ENCODE measurements around the gene CCDC13. TPM values are rescaled to one million over a fixed set of nuclear protein-coding genes. Genes with fewer than 3 reads are reported as not detected.

The CCDC13 gene
- total and polyA plus RNA-seq, 10 of the 15 experiments (the other 5 are each of a cell fraction or from before 2014, with no cell fraction given) = 0.13 to 0.81 (median 0.30) TPM; not detected in 4

GRCh38 chr3:42735615-42736014 lies 37.4 kb downstream of the CCDC13 start (continued):
- TF ChIP-seq CHD2 (IDR thresholded peaks at IDR 0.05; ENCODE audit: borderline replicate concordance, low read depth, low read length) (no peak), ELK1 (IDR thresholded peaks at IDR 0.05; ENCODE audit: low read depth, low read length) (no peak), TCF3 (IDR thresholded peaks at IDR 0.05; ENCODE audit: borderline replicate concordance, insufficient read depth, low read depth, low read length) (no peak), SMC3 (IDR thresholded peaks at IDR 0.05; ENCODE audit: borderline replicate concordance, low read length) (no peak), SIN3A (IDR thresholded peaks at IDR 0.05; ENCODE audit: low read depth, low read length) (no peak), NFYB (IDR thresholded peaks at IDR 0.05; ENCODE audit: insufficient read depth, low read depth, low read length) (no peak), GATAD2B (conservative IDR thresholded peaks at IDR 0.05; ENCODE audit: low read depth) (no peak), E2F8 (IDR thresholded peaks at IDR 0.05; ENCODE audit: low read depth, partially characterized antibody) (no peak), TAF1 (IDR thresholded peaks at IDR 0.05; ENCODE audit: borderline replicate concordance, low read depth, low read length) (no peak), FOXM1 (IDR thresholded peaks at IDR 0.05; ENCODE audit: low read depth, low read length) (no peak), DPF2 (IDR thresholded peaks at IDR 0.05) (no peak), JUND (IDR thresholded peaks at IDR 0.05; ENCODE audit: low read depth, low read length) (no peak), YY1 (IDR thresholded peaks at IDR 0.05; ENCODE audit: low read depth, low read length) (no peak), RCOR1 (conservative IDR thresholded peaks at IDR 0.05; ENCODE audit: low read depth, low read length) (no peak), TCF7 (IDR thresholded peaks at IDR 0.05; ENCODE audit: borderline replicate concordance) (no peak), RAD21 (IDR thresholded peaks at IDR 0.05; ENCODE audit: insufficient read depth, low read depth, low read length) (no peak)

Measured in GM12878 (cell line).